ENCODE data around the gene ANLN.

ANLN gene

GRCh38 chr7:36453769-36454168, 64.1 kb downstream of the ANLN start:
- no peak for TF ChIP-seq BCL6B (tag by site-specific recombination; IDR thresholded peaks at IDR 0.05)
- TF ChIP-seq ZSCAN16 (tag by site-specific recombination; IDR thresholded peaks at IDR 0.05) = no peak
- no peak for TF ChIP-seq SCRT2 (tag by site-specific recombination; IDR thresholded peaks at IDR 0.05)
- no peak for TF ChIP-seq ZNF776 (tag by site-specific recombination; IDR thresholded peaks at IDR 0.05; ENCODE audit: borderline replicate concordance)
- no peak for TF ChIP-seq ZFP37 (tag by site-specific recombination; IDR thresholded peaks at IDR 0.05)
- TF ChIP-seq ZNF169 (tag by site-specific recombination; IDR thresholded peaks at IDR 0.05) = no peak
- no peak for TF ChIP-seq ZNF704 (tag by site-specific recombination; IDR thresholded peaks at IDR 0.05)
- TF ChIP-seq MEIS1 (CRISPR knock-in tag; IDR thresholded peaks at IDR 0.05; ENCODE audit: borderline replicate concordance) = no peak
- TF ChIP-seq ZNF423 (tag by site-specific recombination; IDR thresholded peaks at IDR 0.05) = no peak
- TF ChIP-seq ZNF530 (tag by site-specific recombination; IDR thresholded peaks at IDR 0.05; ENCODE audit: low read depth) = no peak
- TF ChIP-seq, protein P1, sequence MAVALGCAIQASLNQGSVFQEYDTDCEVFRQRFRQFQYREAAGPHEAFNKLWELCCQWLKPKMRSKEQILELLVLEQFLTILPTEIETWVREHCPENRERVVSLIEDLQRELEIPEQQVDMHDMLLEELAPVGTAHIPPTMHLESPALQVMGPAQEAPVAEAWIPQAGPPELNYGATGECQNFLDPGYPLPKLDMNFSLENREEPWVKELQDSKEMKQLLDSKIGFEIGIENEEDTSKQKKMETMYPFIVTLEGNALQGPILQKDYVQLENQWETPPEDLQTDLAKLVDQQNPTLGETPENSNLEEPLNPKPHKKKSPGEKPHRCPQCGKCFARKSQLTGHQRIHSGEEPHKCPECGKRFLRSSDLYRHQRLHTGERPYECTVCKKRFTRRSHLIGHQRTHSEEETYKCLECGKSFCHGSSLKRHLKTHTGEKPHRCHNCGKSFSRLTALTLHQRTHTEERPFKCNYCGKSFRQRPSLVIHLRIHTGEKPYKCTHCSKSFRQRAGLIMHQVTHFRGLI (tag by site-specific recombination; IDR thresholded peaks at IDR 0.05) = no peak
- no peak for TF ChIP-seq PRDM2 (tag by site-specific recombination; IDR thresholded peaks at IDR 0.05; ENCODE audit: borderline replicate concordance)
- TF ChIP-seq WT1 (tag by site-specific recombination; IDR thresholded peaks at IDR 0.05) = no peak
- TF ChIP-seq ZNF133 (tag by site-specific recombination; IDR thresholded peaks at IDR 0.05) = no peak
- no peak for TF ChIP-seq KLF1 (tag by site-specific recombination; IDR thresholded peaks at IDR 0.05)
- Histone ChIP-seq H3K4me1 (ENCODE audit: control insufficient read depth, insufficient read depth, low read length) (no peaks in the 10 kb centered on the region), H3K9me3 (ENCODE audit: control insufficient read depth, insufficient read depth, low read depth, low read length) (no peaks in the 10 kb centered on the region), H3K27ac (ENCODE audit: extremely low read depth, low read depth, low read length) (no peak overlapping the region), H3K36me3 (ENCODE audit: control insufficient read depth in 2 of 2, insufficient read depth in 1 of 2, low read length in 2 of 2) (peaks cover 49 to 57% of the 10 kb centered on the region in 2 experiments), H3K4me3 (ENCODE audit: low read depth, low read length) (no peak overlapping the region)
- POLR2A ChIA-PET = no interaction called here
- CTCF ChIA-PET = interaction anchor here (0.6 to 1.6 kb wide), 4 partner anchors 9 to 728 kb away, joined by 3 to 6 read pairs (median 4); no protein-coding TSS in a partner anchor

- TF ChIP-seq ZNF114 (tag by site-specific recombination; IDR thresholded peaks at IDR 0.05) (no peak), KLF1 (tag by site-specific recombination; IDR thresholded peaks at IDR 0.05) (no peak), OSR2 (tag by site-specific recombination; IDR thresholded peaks at IDR 0.05) (no peak)
- CTCF ChIA-PET = interaction anchor here (0.6 kb wide), 1 partner anchor 14 kb away, joined by 3 read pairs; no protein-coding TSS in a partner anchor
- POLR2A ChIA-PET = no interaction called here
- H3K4me1 ChIP-seq (ENCODE audit: control insufficient read depth, insufficient read depth, low read length) = no peaks in the 10 kb centered on the region
- H3K36me3 ChIP-seq (ENCODE audit: control insufficient read depth in 2 of 2, insufficient read depth in 1 of 2, low read length in 2 of 2) = peaks cover 36 to 46% of the 10 kb centered on the region in 2 experiments
- no peaks in the 10 kb centered on the region for H3K9me3 ChIP-seq (ENCODE audit: control insufficient read depth, insufficient read depth, low read depth, low read length)
- no peak overlapping the region for H3K4me3 ChIP-seq (ENCODE audit: low read depth, low read length)
- no peak overlapping the region for H3K27ac ChIP-seq (ENCODE audit: extremely low read depth, low read depth, low read length)
Observed at GRCh38 chr7:36455646-36456045, 66.0 kb downstream of the ANLN start.

All from HEK293 (cell line).